OCI-LY3 (cell line): ENCODE results near the gene PLXDC2.

Source experiments
- H2AFZ ChIP-seq: fragments of 200-600, 300-600 bp; shearing (Covaris generic); 2 replicates; pipeline ENCODE4 v1.6.0; 2014; ENCODE audit warnings: antibody characterized with exemption, low read depth, low read length
- H3K27ac ChIP-seq: fragments of 200-600, 300-600 bp; sonication (generic); 2 replicates; pipeline ENCODE4 v1.5.1; 2014; ENCODE audit warnings: mild to moderate bottlenecking, low read length, moderate library complexity, mixed read lengths
- H3K27me3 ChIP-seq: fragments of 200-600, 300-600 bp; sonication (generic); 2 replicates; pipeline ENCODE4 v1.6.1; 2014; ENCODE audit warnings: low read depth, low read length, mixed read lengths
- H3K36me3 ChIP-seq: fragments of 200-600, 300-600 bp; sonication (generic); replicated peaks from 2 replicates; pipeline ENCODE3; 2014; ENCODE audit warnings: low read depth, low read length, mixed read lengths
- H3K4me1 ChIP-seq: fragments of 300-600, 200-600 bp; sonication (generic); 2 replicates; pipeline ENCODE4 v1.6.1; 2014; ENCODE audit warnings: low read length, mixed read lengths
- H3K4me2 ChIP-seq: fragments of 200-600, 300-600 bp; sonication (generic); 2 replicates; pipeline ENCODE4 v1.6.1; 2014; ENCODE audit warnings: low read length, mixed read lengths
- H3K4me3 ChIP-seq: fragments of 300-600, 200-600 bp; sonication (generic); 2 replicates; pipeline ENCODE4 v1.5.1; 2014; ENCODE audit warnings: antibody characterized with exemption, mild to moderate bottlenecking, low read length, moderate library complexity
- H3K79me2 ChIP-seq: fragments of 300-600, 200-600 bp; shearing (Covaris generic); 2 replicates; pipeline ENCODE4 v1.6.1; 2014; ENCODE audit warnings: mild to moderate bottlenecking, low read length, mixed read lengths
- H3K9ac ChIP-seq: fragments of 300-600, 200-600 bp; shearing (Covaris generic); 2 replicates; pipeline ENCODE4 v1.6.0; 2014; ENCODE audit warnings: mild to moderate bottlenecking, low read length, moderate library complexity
- H3K9me3 ChIP-seq: fragments of 200-600, 300-600 bp; shearing (Covaris generic); 2 replicates; pipeline ENCODE4 v1.6.1; 2014; ENCODE audit warnings: low read length, mixed read lengths; ENCODE audit not compliant: insufficient read depth
- H4K20me1 ChIP-seq: fragments of 200-600, 300-600 bp; sonication (generic); 2 replicates; pipeline ENCODE4 v1.6.1; 2016; ENCODE audit warnings: low read length, mixed read lengths; ENCODE audit not compliant: insufficient read depth
- CTCF ChIP-seq: fragments of 200-600, 300-600 bp; sonication (generic); IDR thresholded peaks from 2 replicates; pipeline ENCODE4 v1.5.1; 2014; ENCODE audit warnings: antibody characterized with exemption, low read length, low read depth
- EZH2phosphoT487 ChIP-seq: fragments of 200-600 bp; shearing (Covaris generic); IDR thresholded peaks from 2 replicates; pipeline ENCODE4 v1.6.1; 2018; ENCODE audit warnings: antibody characterized with exemption, mixed run types, low read depth

Gene PLXDC2

GRCh38 chr10:19815036-19815730 lies 1.0 kb upstream of the PLXDC2 start:
- H3K9me3 ChIP-seq: no peaks in the 10 kb centered on the region
- no peak overlapping the region for H3K9ac ChIP-seq
- TF ChIP-seq EZH2phosphoT487: no peak
- TF ChIP-seq CTCF: no peak
- no peaks in the 10 kb centered on the region for H3K4me1 ChIP-seq
- H2AFZ ChIP-seq: no peak overlapping the region
- no peaks in the 10 kb centered on the region for H4K20me1 ChIP-seq
- H3K79me2 ChIP-seq: no peaks in the 10 kb centered on the region
- H3K27ac ChIP-seq: no peak overlapping the region
- no peaks in the 10 kb centered on the region for H3K27me3 ChIP-seq
- no peak overlapping the region for H3K4me2 ChIP-seq
- no peak overlapping the region for H3K4me3 ChIP-seq
- H3K36me3 ChIP-seq: no peaks in the 10 kb centered on the region

- TF ChIP-seq CTCF (no peak), EZH2phosphoT487 (no peak)
- Histone ChIP-seq H3K9me3 (no peaks in the 10 kb centered on the region), H3K4me1 (no peaks in the 10 kb centered on the region), H4K20me1 (no peaks in the 10 kb centered on the region), H3K79me2 (no peaks in the 10 kb centered on the region), H3K27ac (no peak overlapping the region), H3K4me3 (no peak overlapping the region), H3K9ac (no peak overlapping the region), H2AFZ (no peak overlapping the region), H3K36me3 (no peaks in the 10 kb centered on the region), H3K27me3 (no peaks in the 10 kb centered on the region), H3K4me2 (no peak overlapping the region)
These were observed 361 bp upstream of the PLXDC2 start for GRCh38 chr10:19815731-19816410.

GRCh38 chr10:19817231-19817933 lies 1.1 kb downstream of the PLXDC2 start:
- Histone ChIP-seq H3K36me3 (no peaks in the 10 kb centered on the region), H3K27ac (no peak overlapping the region), H3K9ac (no peak overlapping the region), H3K27me3 (no peaks in the 10 kb centered on the region), H3K4me1 (no peaks in the 10 kb centered on the region), H3K79me2 (no peaks in the 10 kb centered on the region), H3K4me3 (no peak overlapping the region), H2AFZ (no peak overlapping the region), H3K9me3 (no peaks in the 10 kb centered on the region), H4K20me1 (no peaks in the 10 kb centered on the region), H3K4me2 (no peak overlapping the region)
- TF ChIP-seq CTCF: no peak
- no peak for TF ChIP-seq EZH2phosphoT487

- no peaks in the 10 kb centered on the region for H3K79me2 ChIP-seq
- H3K36me3 ChIP-seq: no peaks in the 10 kb centered on the region
- no peak overlapping the region for H2AFZ ChIP-seq
- no peak overlapping the region for H3K4me3 ChIP-seq
- H3K9ac ChIP-seq: no peak overlapping the region
- no peaks in the 10 kb centered on the region for H3K4me1 ChIP-seq
- no peaks in the 10 kb centered on the region for H3K27me3 ChIP-seq
- no peaks in the 10 kb centered on the region for H3K9me3 ChIP-seq
- no peaks in the 10 kb centered on the region for H4K20me1 ChIP-seq
- TF ChIP-seq EZH2phosphoT487: no peak
- no peak for TF ChIP-seq CTCF
- no peak overlapping the region for H3K27ac ChIP-seq
- no peak overlapping the region for H3K4me2 ChIP-seq
These were observed 2.6 kb downstream of the PLXDC2 start for GRCh38 chr10:19818876-19819275.
